ENCODE data around the gene SFRP2.

The SFRP2 gene

GRCh38 chr4:153790500-153790865, 1.6 kb upstream of the SFRP2 start:
- TF ChIP-seq CTCF (IDR thresholded peaks at IDR 0.05; ENCODE audit: insufficient read depth, low read depth, low read length, missing control alignments): no peak
- no peak overlapping the region for H3K4me3 ChIP-seq (ENCODE audit: low read depth, low read length)
- no peak for DNase-seq (ENCODE audit: low read depth)

GRCh38 chr4:153789741-153790499, 1.0 kb upstream of the SFRP2 start:
- no peak for TF ChIP-seq CTCF (IDR thresholded peaks at IDR 0.05; ENCODE audit: insufficient read depth, low read depth, low read length, missing control alignments)
- no peak for DNase-seq (ENCODE audit: low read depth)
- H3K4me3 ChIP-seq (ENCODE audit: low read depth, low read length): no peak overlapping the region

GRCh38 chr4:153788051-153788412, 851 bp downstream of the SFRP2 start:
- no peak overlapping the region for H3K4me3 ChIP-seq (ENCODE audit: low read depth, low read length)
- no peak for TF ChIP-seq CTCF (IDR thresholded peaks at IDR 0.05; ENCODE audit: insufficient read depth, low read depth, low read length, missing control alignments)
- DNase-seq (ENCODE audit: low read depth): no peak

GRCh38 chr4:153787575-153787974, 1.3 kb downstream of the SFRP2 start:
- no peak for TF ChIP-seq CTCF (IDR thresholded peaks at IDR 0.05; ENCODE audit: insufficient read depth, low read depth, low read length, missing control alignments)
- H3K4me3 ChIP-seq (ENCODE audit: low read depth, low read length): no peak overlapping the region
- no peak for DNase-seq (ENCODE audit: low read depth)

GRCh38 chr4:153787061-153787560, 1.8 kb downstream of the SFRP2 start:
- no peak for DNase-seq (ENCODE audit: low read depth)
- no peak for TF ChIP-seq CTCF (IDR thresholded peaks at IDR 0.05; ENCODE audit: insufficient read depth, low read depth, low read length, missing control alignments)
- no peak overlapping the region for H3K4me3 ChIP-seq (ENCODE audit: low read depth, low read length)

- no peak overlapping the region for H3K4me3 ChIP-seq (ENCODE audit: low read depth, low read length)
- DNase-seq (ENCODE audit: low read depth): peak; percentile 23
- peak; percentile 31 for TF ChIP-seq CTCF (IDR thresholded peaks at IDR 0.05; ENCODE audit: insufficient read depth, low read depth, low read length, missing control alignments)
Observed at GRCh38 chr4:153785910-153786721, 2.8 kb downstream of the SFRP2 start.

All from GM12865 (cell line).